Osteoblast (primary cell): ENCODE measurements around the gene MACROD2. TPM values are rescaled to one million over a fixed set of nuclear protein-coding genes. Genes with fewer than 3 reads are reported as not detected.

ENCODE experiments used
- DNase-seq: peaks from one replicate; pipeline ENCODE4 v3.0.0; 2011; ENCODE audit warnings: low spot score, mixed read lengths; ENCODE audit not compliant: insufficient read length; ENCODE audit errors: missing footprints
- H2AFZ ChIP-seq: 2 replicates; pipeline ENCODE4 v1.6.0; 2011; ENCODE audit warnings: mild to moderate bottlenecking, low read length
- H3K27ac ChIP-seq: 2 replicates; pipeline ENCODE4 v1.5.1; 2011; ENCODE audit warnings: mild to moderate bottlenecking, low read depth, low read length, moderate library complexity
- H3K27me3 ChIP-seq: 2 replicates; pipeline ENCODE4 v1.6.0; 2012; ENCODE audit warnings: mild to moderate bottlenecking, control low read depth, inconsistent platforms, low read length, moderate library complexity; ENCODE audit not compliant: insufficient read depth
- H3K36me3 ChIP-seq: 2 replicates; pipeline ENCODE4 v1.5.1; 2011; ENCODE audit warnings: mild to moderate bottlenecking, low read length, control low read depth, moderate library complexity; ENCODE audit not compliant: insufficient read depth
- H3K4me1 ChIP-seq: 2 replicates; pipeline ENCODE4 v1.5.1; 2011; ENCODE audit warnings: mild to moderate bottlenecking, low read length, control low read depth, moderate library complexity; ENCODE audit not compliant: insufficient read depth
- H3K4me2 ChIP-seq: 2 replicates; pipeline ENCODE4 v1.6.0; 2011; ENCODE audit warnings: mild to moderate bottlenecking, low read length; ENCODE audit not compliant: insufficient read depth
- H3K4me3 ChIP-seq: fragments of 200-600 bp; sonication (generic); 3 replicates; pipeline ENCODE4 v1.5.1; 2012; ENCODE audit warnings: mild to moderate bottlenecking, low read length, inconsistent platforms; ENCODE audit not compliant: insufficient read depth
- H3K79me2 ChIP-seq: 2 replicates; pipeline ENCODE4 v1.6.0; 2012; ENCODE audit warnings: mild to moderate bottlenecking, low read length, control low read depth, inconsistent platforms; ENCODE audit not compliant: insufficient read depth
- H3K9me3 ChIP-seq: 2 replicates; pipeline ENCODE4 v1.5.1; 2011; ENCODE audit warnings: low read depth, low read length, control low read depth
- H4K20me1 ChIP-seq: 2 replicates; pipeline ENCODE4 v1.6.0; 2012; ENCODE audit warnings: mild to moderate bottlenecking, low read length, control low read depth; ENCODE audit not compliant: insufficient read depth
- CTCF ChIP-seq: IDR thresholded peaks from 2 replicates; pipeline ENCODE4 v1.5.1; 2011; ENCODE audit warnings: mild to moderate bottlenecking, low read depth, low read length, moderate library complexity; ENCODE audit errors: extremely low read depth
- total RNA-seq: library from RNA; depleted of rRNA; stranded (reverse); fragments of >200 nt; gene quantifications from 2 replicates; pipeline ENCODE4 v1.2.3, GENCODE V29; 2012

Gene MACROD2
- total RNA-seq, 1 donor: 4.0 TPM

- Histone ChIP-seq H3K4me2 (no peak overlapping the region), H4K20me1 (no peaks in the 10 kb centered on the region), H3K79me2 (no peaks in the 10 kb centered on the region), H3K27me3 (no peaks in the 10 kb centered on the region), H3K36me3 (no peaks in the 10 kb centered on the region), H3K4me3 (no peak overlapping the region), H2AFZ (no peak overlapping the region), H3K9me3 (no peaks in the 10 kb centered on the region), H3K4me1 (no peaks in the 10 kb centered on the region), H3K27ac (no peak overlapping the region)
- no peak for DNase-seq
- no peak for TF ChIP-seq CTCF
Measured at GRCh38 chr20:14881518-14881917, 886.2 kb downstream of the MACROD2 start.

DNA sequence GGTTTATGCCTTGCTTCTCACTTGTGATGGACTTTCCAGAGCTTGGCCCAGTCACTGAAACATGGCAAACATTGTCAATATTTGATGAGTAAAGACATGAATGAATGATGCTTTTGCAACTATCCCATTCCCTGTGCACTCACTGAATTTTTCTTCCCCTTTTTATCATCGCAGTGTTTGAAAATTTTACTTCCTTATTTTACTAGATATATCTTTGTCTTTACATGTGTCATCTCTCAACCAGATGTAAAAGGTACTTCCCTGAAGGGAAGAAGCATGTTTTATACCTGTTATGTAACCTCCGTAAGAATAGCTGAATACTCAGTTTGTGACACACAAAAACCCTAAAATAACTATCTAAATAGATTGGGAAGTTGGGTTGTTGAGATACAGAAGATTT lies 886.8 kb downstream of the MACROD2 start:
- H3K27ac ChIP-seq: no peak overlapping the region
- no peaks in the 10 kb centered on the region for H4K20me1 ChIP-seq
- H3K79me2 ChIP-seq: no peaks in the 10 kb centered on the region
- no peak for TF ChIP-seq CTCF
- no peak overlapping the region for H2AFZ ChIP-seq
- no peaks in the 10 kb centered on the region for H3K9me3 ChIP-seq
- no peaks in the 10 kb centered on the region for H3K27me3 ChIP-seq
- no peak overlapping the region for H3K4me3 ChIP-seq
- H3K4me1 ChIP-seq: no peaks in the 10 kb centered on the region
- no peak for DNase-seq
- H3K36me3 ChIP-seq: no peaks in the 10 kb centered on the region
- H3K4me2 ChIP-seq: no peak overlapping the region

GRCh38 chr20:14882846-14883245 lies 887.5 kb downstream of the MACROD2 start:
- Histone ChIP-seq H2AFZ (no peak overlapping the region), H3K36me3 (no peaks in the 10 kb centered on the region), H3K4me1 (no peaks in the 10 kb centered on the region), H3K4me2 (no peak overlapping the region), H3K27ac (no peak overlapping the region), H3K79me2 (no peaks in the 10 kb centered on the region), H4K20me1 (no peaks in the 10 kb centered on the region), H3K4me3 (no peak overlapping the region), H3K9me3 (no peaks in the 10 kb centered on the region), H3K27me3 (no peaks in the 10 kb centered on the region)
- DNase-seq: no peak
- no peak for TF ChIP-seq CTCF

DNA sequence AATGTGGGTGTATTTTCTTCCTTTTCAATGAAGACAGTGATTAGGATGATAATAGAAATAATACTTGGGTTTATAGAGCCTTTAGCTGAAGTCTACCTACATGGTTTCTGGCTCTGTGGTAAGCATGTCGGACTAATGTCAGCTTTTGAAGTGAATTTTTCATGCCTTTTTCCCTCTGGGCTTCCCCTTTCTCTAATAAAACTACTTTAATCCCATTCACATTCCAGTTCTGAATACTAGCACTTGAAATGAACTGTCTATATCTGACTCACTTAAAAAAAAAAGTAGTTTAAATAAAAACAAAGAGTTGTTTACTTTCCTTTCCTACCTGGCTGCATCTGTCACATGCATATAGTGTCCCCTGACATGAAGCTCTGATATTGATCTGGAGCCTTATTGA lies 888.0 kb downstream of the MACROD2 start:
- DNase-seq: no peak

More for the DNA sequence above, 888.0 kb downstream of the MACROD2 start:
- no peaks in the 10 kb centered on the region for H3K79me2 ChIP-seq
- no peak overlapping the region for H3K27ac ChIP-seq
- H2AFZ ChIP-seq: no peak overlapping the region
- H3K4me1 ChIP-seq: no peaks in the 10 kb centered on the region
- no peak overlapping the region for H3K4me2 ChIP-seq
- H3K27me3 ChIP-seq: no peaks in the 10 kb centered on the region
- H4K20me1 ChIP-seq: no peaks in the 10 kb centered on the region
- no peak for TF ChIP-seq CTCF
- H3K4me3 ChIP-seq: no peak overlapping the region
- no peaks in the 10 kb centered on the region for H3K9me3 ChIP-seq
- no peaks in the 10 kb centered on the region for H3K36me3 ChIP-seq
